ENCODE results near the gene C11orf65.

DNA sequence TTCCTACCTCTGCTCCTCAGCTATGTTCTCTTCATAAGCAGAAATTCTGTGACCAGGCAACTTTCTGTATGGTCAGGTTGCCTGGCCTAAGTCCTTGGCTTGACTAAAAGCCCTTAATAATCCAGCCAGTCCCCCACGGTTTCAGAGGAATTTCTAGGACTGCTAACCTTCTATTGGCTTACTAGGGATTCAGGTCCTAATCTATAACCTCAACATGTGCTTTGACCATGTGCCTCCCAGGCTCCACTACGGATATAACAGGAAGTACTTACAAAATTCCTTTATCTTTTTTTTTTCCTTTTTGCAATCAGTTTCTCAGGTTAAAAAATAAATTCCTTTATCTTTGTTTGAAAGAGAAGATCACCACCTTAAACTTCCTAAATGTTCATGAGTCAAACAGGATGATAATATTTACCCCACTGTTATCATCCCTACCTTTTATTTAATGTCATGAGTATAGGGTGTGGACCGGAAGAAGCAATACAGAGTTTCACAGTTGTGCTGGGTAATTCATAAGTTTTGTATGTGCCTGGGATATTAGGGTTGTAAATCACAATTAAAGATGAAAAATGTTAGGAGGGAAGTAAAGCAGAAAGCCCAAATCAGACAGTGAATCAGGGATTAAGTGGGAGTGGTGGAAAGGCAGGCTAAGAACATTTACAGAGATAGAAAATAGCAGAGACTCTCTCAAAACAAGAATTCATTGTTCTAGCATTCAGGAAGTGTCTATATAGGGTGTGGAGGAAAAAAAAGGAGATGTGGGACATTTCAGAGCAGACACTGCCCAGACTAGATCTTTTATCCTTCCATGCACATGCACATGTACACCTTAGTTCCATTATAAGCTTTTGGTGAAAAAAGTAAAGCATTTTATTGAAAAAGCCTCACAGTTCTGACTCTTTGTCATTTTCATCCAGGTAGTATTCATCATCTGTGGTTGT, 41.6 kb upstream of the C11orf65 start:
- TF ChIP-seq, protein P1, sequence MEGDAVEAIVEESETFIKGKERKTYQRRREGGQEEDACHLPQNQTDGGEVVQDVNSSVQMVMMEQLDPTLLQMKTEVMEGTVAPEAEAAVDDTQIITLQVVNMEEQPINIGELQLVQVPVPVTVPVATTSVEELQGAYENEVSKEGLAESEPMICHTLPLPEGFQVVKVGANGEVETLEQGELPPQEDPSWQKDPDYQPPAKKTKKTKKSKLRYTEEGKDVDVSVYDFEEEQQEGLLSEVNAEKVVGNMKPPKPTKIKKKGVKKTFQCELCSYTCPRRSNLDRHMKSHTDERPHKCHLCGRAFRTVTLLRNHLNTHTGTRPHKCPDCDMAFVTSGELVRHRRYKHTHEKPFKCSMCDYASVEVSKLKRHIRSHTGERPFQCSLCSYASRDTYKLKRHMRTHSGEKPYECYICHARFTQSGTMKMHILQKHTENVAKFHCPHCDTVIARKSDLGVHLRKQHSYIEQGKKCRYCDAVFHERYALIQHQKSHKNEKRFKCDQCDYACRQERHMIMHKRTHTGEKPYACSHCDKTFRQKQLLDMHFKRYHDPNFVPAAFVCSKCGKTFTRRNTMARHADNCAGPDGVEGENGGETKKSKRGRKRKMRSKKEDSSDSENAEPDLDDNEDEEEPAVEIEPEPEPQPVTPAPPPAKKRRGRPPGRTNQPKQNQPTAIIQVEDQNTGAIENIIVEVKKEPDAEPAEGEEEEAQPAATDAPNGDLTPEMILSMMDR (IDR thresholded peaks at IDR 0.05 in 2 of 3, conservative IDR thresholded peaks at IDR 0.05 in 1 of 3; ENCODE audit: borderline replicate concordance in 1 of 3, insufficient read depth in 1 of 3, low read depth in 2 of 3, low read length in 2 of 3), result no peak
- no peak for TF ChIP-seq YY1 (IDR thresholded peaks at IDR 0.05; ENCODE audit: extremely low read depth, insufficient replicate concordance, low read depth, low read length)

Data from HCT116 (cell line).